Astrocyte (in vitro differentiated cells and primary cell): ENCODE data around the gene F10. TPM values are rescaled to one million over a fixed set of nuclear protein-coding genes. Genes with fewer than 3 reads are reported as not detected.
A peak's percentile ranks its signal among the peaks of the same experiment; 100 is the strongest.

ENCODE experiments used
- DNase-seq: peaks from one replicate; pipeline ENCODE4 v3.0.0-alpha.2; 2010; ENCODE audit warnings: low read depth
- FAIRE-seq: peaks from 2 replicates; lab custom pipeline; 2011; peaks lifted over from hg19 to GRCh38; lab: Jason Lieb, UNC
- H2AFZ ChIP-seq: 2 replicates; pipeline ENCODE4 v1.6.0; 2012; ENCODE audit warnings: low read depth, low read length, inconsistent platforms
- H3K27ac ChIP-seq: 2 replicates; pipeline ENCODE4 v1.5.1; 2011; ENCODE audit warnings: low read depth, low read length, inconsistent platforms
- H3K27me3 ChIP-seq: 2 replicates; pipeline ENCODE4 v1.6.0; 2011; ENCODE audit warnings: low read length, inconsistent platforms; ENCODE audit not compliant: insufficient read depth
- H3K36me3 ChIP-seq: 2 replicates; pipeline ENCODE4 v1.5.1; 2011; ENCODE audit warnings: low read length, inconsistent platforms; ENCODE audit not compliant: insufficient read depth
- H3K4me1 ChIP-seq: 2 replicates; pipeline ENCODE4 v1.5.1; 2011; ENCODE audit warnings: low read length, inconsistent platforms; ENCODE audit not compliant: insufficient read depth
- H3K4me2 ChIP-seq: 2 replicates; pipeline ENCODE4 v1.6.0; 2012; ENCODE audit warnings: low read length, inconsistent platforms
- H3K4me3 ChIP-seq: 2 replicates; pipeline ENCODE4 v1.5.1; 2011; ENCODE audit warnings: low read depth, mild to moderate bottlenecking, low read length, inconsistent platforms; ENCODE audit not compliant: insufficient read depth
- H3K79me2 ChIP-seq: 2 replicates; pipeline ENCODE4 v1.6.0; 2012; ENCODE audit warnings: mild to moderate bottlenecking, low read length, inconsistent platforms; ENCODE audit not compliant: insufficient read depth
- H3K9ac ChIP-seq: 2 replicates; pipeline ENCODE4 v1.6.0; 2012; ENCODE audit warnings: mild to moderate bottlenecking, low read length, inconsistent platforms
- H3K9me3 ChIP-seq: 2 replicates; pipeline ENCODE4 v1.5.1; 2012; ENCODE audit warnings: low read depth, mild to moderate bottlenecking, low read length, inconsistent platforms; ENCODE audit not compliant: insufficient read depth
- H4K20me1 ChIP-seq: 2 replicates; pipeline ENCODE4 v1.6.0; 2012; ENCODE audit warnings: low read length, inconsistent platforms; ENCODE audit not compliant: insufficient read depth
- H3K27ac Mint-ChIP-seq: one replicate; pipeline ENCODE4 v1.8.0; 2021; ENCODE audit warnings: mild to moderate bottlenecking, mixed read lengths; ENCODE audit not compliant: unreplicated experiment
- H3K27me3 Mint-ChIP-seq: one replicate; pipeline ENCODE4 v1.8.0; 2021; ENCODE audit warnings: low read depth, mixed read lengths; ENCODE audit not compliant: unreplicated experiment
- H3K36me3 Mint-ChIP-seq: one replicate; pipeline ENCODE4 v1.8.0; 2021; ENCODE audit warnings: low read depth, mixed read lengths; ENCODE audit not compliant: unreplicated experiment
- H3K4me1 Mint-ChIP-seq: one replicate; pipeline ENCODE4 v1.8.0; 2021; ENCODE audit warnings: low read depth, mixed read lengths; ENCODE audit not compliant: unreplicated experiment
- H3K4me3 Mint-ChIP-seq: one replicate; pipeline ENCODE4 v1.8.0; 2021; ENCODE audit warnings: mild to moderate bottlenecking, moderate library complexity, mixed read lengths; ENCODE audit not compliant: unreplicated experiment
- H3K9me3 Mint-ChIP-seq: one replicate; pipeline ENCODE4 v1.8.0; 2021; ENCODE audit warnings: mild to moderate bottlenecking, mixed read lengths; ENCODE audit not compliant: unreplicated experiment
- CTCF ChIP-seq: IDR thresholded peaks from 2 replicates; pipeline ENCODE4 v1.5.1; 2011; ENCODE audit warnings: low read depth, mild to moderate bottlenecking, inconsistent platforms, low read length, moderate library complexity; ENCODE audit not compliant: insufficient read depth
- EZH2 ChIP-seq: IDR thresholded peaks from 2 replicates; pipeline ENCODE4 v1.6.1; 2012; ENCODE audit warnings: mild to moderate bottlenecking, low read length, inconsistent platforms; ENCODE audit not compliant: insufficient read depth
- total RNA-seq: library from RNA; stranded (reverse); gene quantifications from 2 replicates; pipeline ENCODE4 v1.2.1, GENCODE V29; 2021

The F10 gene
- total RNA-seq, 1 donor from 2014 or later, result 0.45 TPM

DNA sequence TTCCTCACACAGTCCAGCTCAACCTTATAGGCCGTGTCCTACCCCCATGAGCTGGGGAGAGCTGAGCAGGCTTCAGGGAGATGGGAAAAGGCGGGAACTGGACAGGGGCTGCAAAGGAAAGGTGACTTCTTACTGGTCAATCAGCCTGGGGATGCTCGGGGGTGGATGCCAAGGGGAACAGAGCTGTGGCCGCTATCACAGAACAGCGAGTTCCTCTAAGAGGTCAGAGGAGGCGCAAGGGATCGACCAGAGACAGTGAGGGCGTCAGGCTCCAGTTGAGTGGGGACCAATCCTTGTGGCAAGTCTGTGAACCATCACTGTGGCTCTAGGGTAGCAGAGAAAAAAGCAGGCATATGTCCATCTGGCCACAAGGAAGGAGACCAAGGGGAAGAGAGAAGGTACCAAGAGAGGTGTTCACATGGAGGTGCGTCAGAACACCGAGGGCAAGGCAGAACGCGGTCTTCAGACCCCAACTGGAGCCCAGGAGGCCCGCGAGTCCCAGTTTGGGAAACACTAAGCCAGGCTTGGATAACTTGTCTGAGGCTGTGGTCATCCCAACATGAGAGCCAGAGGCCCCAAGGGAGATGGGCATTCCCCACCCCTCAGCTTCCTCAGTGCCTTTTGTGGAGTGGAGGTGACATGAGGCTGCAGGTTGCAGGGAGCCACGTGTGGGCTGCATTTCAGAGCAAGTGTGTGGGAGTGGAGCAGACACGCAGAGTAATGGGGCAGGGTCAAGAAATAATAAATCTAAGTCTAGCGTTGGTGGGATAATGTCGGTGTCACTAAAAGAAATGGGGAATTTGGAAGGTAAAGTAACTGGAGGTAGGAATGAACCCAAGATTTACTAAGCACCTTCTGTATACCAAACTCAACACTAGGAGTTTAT lies 3.9 kb downstream of the F10 start:
- Mint-ChIP-seq H3K4me3 (no peak overlapping the region), H3K27me3 (peaks cover 49% of the 10 kb centered on the region)
- DNase-seq, result no peak

GRCh38 chr13:113129480-113129879 lies 6.9 kb downstream of the F10 start:
- Histone ChIP-seq H3K36me3 (no peaks in the 10 kb centered on the region), H3K27me3 (peaks cover 9% of the 10 kb centered on the region), H3K9me3 (no peaks in the 10 kb centered on the region), H3K4me3 (no peak overlapping the region), H3K4me2 (peak overlapping the region; percentile 71), H3K9ac (no peak overlapping the region), H3K79me2 (no peaks in the 10 kb centered on the region), H4K20me1 (no peaks in the 10 kb centered on the region), H2AFZ (peak overlapping the region; percentile 76), H3K4me1 (no peaks in the 10 kb centered on the region), H3K27ac (no peak overlapping the region)
- TF ChIP-seq CTCF (no peak), EZH2 (no peak)
- H3K9me3 Mint-ChIP-seq, result peaks cover 5% of the 10 kb centered on the region
- no peak overlapping the region for H3K4me3 Mint-ChIP-seq
- FAIRE-seq, result no peak
- no peak overlapping the region for H3K27ac Mint-ChIP-seq
- no peaks in the 10 kb centered on the region for H3K36me3 Mint-ChIP-seq
- no peak for DNase-seq
- peaks cover 45% of the 10 kb centered on the region for H3K27me3 Mint-ChIP-seq
- H3K4me1 Mint-ChIP-seq, result no peaks in the 10 kb centered on the region

More for the DNA sequence above, 3.9 kb downstream of the F10 start:
- Histone ChIP-seq H3K27me3 (peaks cover 1% of the 10 kb centered on the region), H3K9ac (no peak overlapping the region), H2AFZ (no peak overlapping the region), H3K4me3 (no peak overlapping the region), H3K36me3 (no peaks in the 10 kb centered on the region), H3K4me1 (no peaks in the 10 kb centered on the region), H3K9me3 (no peaks in the 10 kb centered on the region), H3K79me2 (no peaks in the 10 kb centered on the region), H3K4me2 (no peak overlapping the region), H3K27ac (no peak overlapping the region), H4K20me1 (no peaks in the 10 kb centered on the region)
- Mint-ChIP-seq H3K27ac (no peak overlapping the region), H3K36me3 (no peaks in the 10 kb centered on the region), H3K4me1 (no peaks in the 10 kb centered on the region), H3K9me3 (peaks cover 5% of the 10 kb centered on the region)
- FAIRE-seq, result no peak
- no peak for TF ChIP-seq CTCF
- TF ChIP-seq EZH2, result no peak
